Suprapubic skin (tissue), 4 donors: ENCODE results near the gene SLCO2A1.

Experiments
- EP300 ChIP-seq: sonication (generic); formaldehyde crosslinking; IDR thresholded peaks from one replicate; pipeline ENCODE4 v1.6.1; 2017; ENCODE audit warnings: antibody characterized with exemption
- POLR2A ChIP-seq, 2 donors: fragments of 450-650 bp; IDR thresholded peaks; one replicate each; pipeline ENCODE4 v1.6.1; 2017; ENCODE audit warnings: antibody characterized with exemption in 2 of 2, mild to moderate bottlenecking in 2 of 2, moderate library complexity in 2 of 2
- POLR2AphosphoS5 ChIP-seq, 3 donors: sonication (generic); formaldehyde crosslinking; IDR thresholded peaks; one replicate each; pipeline ENCODE4 v1.6.1; 2017; ENCODE audit warnings: antibody characterized with exemption in 3 of 3
- TF ChIP-seq, protein P1 (sequence below), 2 donors: fragments of 200-600 bp in 1 of 2; fragments of 450-650 bp in 1 of 2; sonication (generic) in 1 of 2; IDR thresholded peaks; one replicate each; pipeline ENCODE4 v1.5.1; 2016 to 2019; ENCODE audit warnings: antibody characterized with exemption in 2 of 2, mild to moderate bottlenecking in 1 of 2, moderate library complexity in 1 of 2

DNA sequence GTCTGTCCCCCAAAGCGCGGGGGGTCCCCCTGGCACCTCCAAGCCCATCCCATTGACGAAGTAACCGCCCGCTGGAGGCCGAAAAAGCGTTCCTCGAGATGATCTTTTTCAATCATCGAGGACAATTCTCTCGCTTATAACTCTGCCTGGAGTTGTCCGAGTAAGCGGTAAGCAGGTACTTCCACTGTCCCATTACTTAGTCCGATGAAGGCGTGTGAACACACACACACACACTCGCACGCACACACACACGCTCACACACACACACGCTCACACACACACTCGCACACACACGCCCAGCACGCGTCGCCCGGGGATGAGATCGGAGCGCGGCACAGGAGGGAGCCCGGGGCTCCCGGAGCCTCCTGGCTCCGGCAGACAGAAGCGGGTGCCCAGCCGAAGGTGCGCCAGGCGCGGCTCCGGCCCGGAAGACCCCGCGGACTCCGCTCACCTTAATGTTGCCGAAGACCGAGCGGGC is 430 bp downstream of the SLCO2A1 start:
- no peak for TF ChIP-seq EP300
- TF ChIP-seq, protein P1, sequence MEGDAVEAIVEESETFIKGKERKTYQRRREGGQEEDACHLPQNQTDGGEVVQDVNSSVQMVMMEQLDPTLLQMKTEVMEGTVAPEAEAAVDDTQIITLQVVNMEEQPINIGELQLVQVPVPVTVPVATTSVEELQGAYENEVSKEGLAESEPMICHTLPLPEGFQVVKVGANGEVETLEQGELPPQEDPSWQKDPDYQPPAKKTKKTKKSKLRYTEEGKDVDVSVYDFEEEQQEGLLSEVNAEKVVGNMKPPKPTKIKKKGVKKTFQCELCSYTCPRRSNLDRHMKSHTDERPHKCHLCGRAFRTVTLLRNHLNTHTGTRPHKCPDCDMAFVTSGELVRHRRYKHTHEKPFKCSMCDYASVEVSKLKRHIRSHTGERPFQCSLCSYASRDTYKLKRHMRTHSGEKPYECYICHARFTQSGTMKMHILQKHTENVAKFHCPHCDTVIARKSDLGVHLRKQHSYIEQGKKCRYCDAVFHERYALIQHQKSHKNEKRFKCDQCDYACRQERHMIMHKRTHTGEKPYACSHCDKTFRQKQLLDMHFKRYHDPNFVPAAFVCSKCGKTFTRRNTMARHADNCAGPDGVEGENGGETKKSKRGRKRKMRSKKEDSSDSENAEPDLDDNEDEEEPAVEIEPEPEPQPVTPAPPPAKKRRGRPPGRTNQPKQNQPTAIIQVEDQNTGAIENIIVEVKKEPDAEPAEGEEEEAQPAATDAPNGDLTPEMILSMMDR (IDR thresholded peaks at IDR 0.05): no peak
- TF ChIP-seq POLR2A (IDR thresholded peaks at IDR 0.05): no peak
- TF ChIP-seq POLR2AphosphoS5 (IDR thresholded peaks at IDR 0.05): no peak
